Fibroblast of pulmonary artery (primary cell): ENCODE results near the gene PPM1B.
A peak's percentile ranks its signal among the peaks of the same experiment; 100 is the strongest.

Experiments
- DNase-seq: peaks from one replicate; pipeline ENCODE4 v3.0.0-alpha.2; 2010; ENCODE audit warnings: low read depth
- H3K4me3 ChIP-seq: replicated peaks from 2 replicates; pipeline ENCODE4 v1.5.1; 2011; ENCODE audit warnings: low read depth, mild to moderate bottlenecking, control low read depth, low read length, moderate library complexity
- TF ChIP-seq, protein P1 (sequence below): IDR thresholded peaks from 2 replicates; pipeline ENCODE4 v1.5.1; 2011; ENCODE audit warnings: mild to moderate bottlenecking, control low read depth, low read length, inconsistent platforms; ENCODE audit errors: missing control alignments

PPM1B gene

DNA sequence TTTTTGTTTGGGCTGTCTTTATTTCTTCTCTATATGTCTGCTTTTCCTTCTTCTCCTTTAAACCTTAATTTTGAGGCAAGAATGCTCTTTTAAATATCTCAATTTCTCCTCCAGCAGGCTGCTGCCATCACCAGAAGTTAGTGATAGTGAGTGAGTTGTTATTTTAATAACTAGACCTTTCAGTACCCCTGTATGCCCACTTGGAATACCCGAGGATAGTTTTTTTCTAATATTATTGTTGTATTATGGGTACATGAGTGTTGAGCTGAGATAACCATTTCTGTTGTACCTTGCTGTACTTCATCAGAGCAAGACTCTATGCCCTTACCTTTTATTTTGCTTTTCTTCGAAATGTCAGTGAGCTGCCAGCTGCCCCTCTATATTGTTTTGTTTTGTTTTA, 50.1 kb downstream of the PPM1B start:
- DNase-seq: no peak
- H3K4me3 ChIP-seq: no peak overlapping the region
- TF ChIP-seq, protein P1, sequence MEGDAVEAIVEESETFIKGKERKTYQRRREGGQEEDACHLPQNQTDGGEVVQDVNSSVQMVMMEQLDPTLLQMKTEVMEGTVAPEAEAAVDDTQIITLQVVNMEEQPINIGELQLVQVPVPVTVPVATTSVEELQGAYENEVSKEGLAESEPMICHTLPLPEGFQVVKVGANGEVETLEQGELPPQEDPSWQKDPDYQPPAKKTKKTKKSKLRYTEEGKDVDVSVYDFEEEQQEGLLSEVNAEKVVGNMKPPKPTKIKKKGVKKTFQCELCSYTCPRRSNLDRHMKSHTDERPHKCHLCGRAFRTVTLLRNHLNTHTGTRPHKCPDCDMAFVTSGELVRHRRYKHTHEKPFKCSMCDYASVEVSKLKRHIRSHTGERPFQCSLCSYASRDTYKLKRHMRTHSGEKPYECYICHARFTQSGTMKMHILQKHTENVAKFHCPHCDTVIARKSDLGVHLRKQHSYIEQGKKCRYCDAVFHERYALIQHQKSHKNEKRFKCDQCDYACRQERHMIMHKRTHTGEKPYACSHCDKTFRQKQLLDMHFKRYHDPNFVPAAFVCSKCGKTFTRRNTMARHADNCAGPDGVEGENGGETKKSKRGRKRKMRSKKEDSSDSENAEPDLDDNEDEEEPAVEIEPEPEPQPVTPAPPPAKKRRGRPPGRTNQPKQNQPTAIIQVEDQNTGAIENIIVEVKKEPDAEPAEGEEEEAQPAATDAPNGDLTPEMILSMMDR: no peak

DNA sequence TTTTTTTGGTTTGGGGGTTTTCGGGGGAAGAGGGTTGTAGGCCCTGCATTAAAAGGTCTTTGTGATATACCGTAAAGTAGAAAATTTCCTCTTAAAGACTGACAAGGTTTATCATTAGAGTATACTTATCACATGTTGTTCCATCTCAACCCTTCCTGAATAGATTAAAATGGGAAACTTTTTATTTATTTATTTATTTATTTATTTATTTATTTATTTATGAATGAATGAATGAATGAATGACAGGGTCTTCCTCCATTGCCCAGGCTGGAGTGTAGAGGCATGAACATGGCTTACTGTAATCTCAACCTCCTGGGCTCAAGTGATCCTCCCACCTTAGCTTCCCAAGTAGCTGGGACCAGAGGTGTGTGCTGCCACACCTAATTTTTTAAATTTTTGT, 58.1 kb downstream of the PPM1B start:
- DNase-seq: no peak
- TF ChIP-seq, protein P1: no peak
- H3K4me3 ChIP-seq: no peak overlapping the region

- DNase-seq: no peak
- no peak overlapping the region for H3K4me3 ChIP-seq
- TF ChIP-seq, protein P1: no peak
Observed at GRCh38 chr2:44230378-44230777, 61.7 kb downstream of the PPM1B start.

GRCh38 chr2:44233450-44234128, 64.9 kb downstream of the PPM1B start:
- peak; percentile 72 for DNase-seq
- no peak overlapping the region for H3K4me3 ChIP-seq
- TF ChIP-seq, protein P1: no peak

DNA sequence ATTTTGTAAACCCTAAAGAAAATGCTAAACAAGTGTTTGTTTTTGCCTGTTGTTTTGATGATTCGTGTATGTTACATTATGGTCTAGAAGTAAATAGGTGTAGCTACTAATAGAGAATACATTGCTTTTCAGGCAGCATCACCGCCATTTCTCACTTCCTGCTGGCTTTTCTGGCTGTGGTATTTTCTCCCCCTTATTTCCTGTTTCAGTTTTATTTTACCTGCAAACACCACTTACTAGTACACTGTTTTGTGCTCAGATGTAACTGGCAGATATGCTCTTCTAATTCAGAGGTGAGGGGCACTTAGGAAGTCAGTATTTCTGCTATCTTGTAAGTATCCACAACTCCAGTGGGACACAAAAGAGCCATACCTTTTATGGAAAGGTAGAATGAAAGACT, 68.5 kb downstream of the PPM1B start:
- no peak for DNase-seq
- no peak overlapping the region for H3K4me3 ChIP-seq

DNA sequence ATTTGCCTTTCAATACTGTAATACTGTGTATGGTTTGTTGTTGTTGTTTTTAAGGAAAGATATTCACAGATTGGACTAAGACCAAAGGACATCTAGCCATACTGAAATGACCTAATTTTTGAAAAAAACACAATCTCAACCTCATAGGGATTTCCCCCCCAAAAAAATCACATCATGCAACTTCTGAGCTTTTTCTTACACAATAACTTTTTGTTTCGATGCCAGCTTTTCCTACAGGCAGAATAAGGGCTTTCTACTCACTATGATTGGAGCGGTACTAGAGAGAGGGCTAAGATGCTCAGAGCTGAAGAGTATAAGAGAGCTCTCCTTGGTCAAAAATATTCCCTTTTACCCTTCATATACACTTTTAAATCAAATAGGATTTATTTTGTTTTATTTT, 74.2 kb downstream of the PPM1B start:
- TF ChIP-seq, protein P1: no peak
- H3K4me3 ChIP-seq: no peak overlapping the region
- DNase-seq: peak; percentile 67

More for the DNA sequence above, 68.5 kb downstream of the PPM1B start:
- TF ChIP-seq, protein P1: no peak
